Panc1 (cell line): ENCODE results near the gene KIRREL3. TPM values are rescaled to one million over a fixed set of nuclear protein-coding genes. Genes with fewer than 3 reads are reported as not detected.

ENCODE experiments used
- ATAC-seq: fragments of 200-7000 bp; cut with Tn5 transposase; 2 replicates; pipeline ENCODE4 v1.9.1; 2020; ENCODE audit warnings: mild to moderate bottlenecking, moderate library complexity
- BruUV-seq: library from RNA; stranded (reverse); fragments of 400-500 nt; replicated peaks from 2 replicates; lab custom pipeline; 2021; lab: Mats Ljungman, UMichigan
- CTCF ChIA-PET: fragments of 300-600 bp; sonication (Branson Sonifier 250); formaldehyde crosslinking; loops from one replicate; lab custom pipeline; 2022; ENCODE audit warnings: antibody characterized with exemption; lab: Charles Lee
- POLR2A ChIA-PET: fragments of 300-600 bp; sonication (Branson Sonifier 250); formaldehyde crosslinking; loops from one replicate; lab custom pipeline; 2022; ENCODE audit warnings: antibody characterized with exemption; lab: Charles Lee
- DNase-seq: peaks from one replicate; pipeline ENCODE4 v3.0.0-alpha.2; 2010; ENCODE audit warnings: low read depth, low spot score
- H3K27ac ChIP-seq: 2 replicates; pipeline ENCODE4 v1.5.1; 2011; ENCODE audit warnings: mild to moderate bottlenecking, low read length, inconsistent platforms
- H3K27me3 ChIP-seq: fragments of 200-500 bp; sonication (Bioruptor generic); 2 replicates; pipeline ENCODE4 v1.6.0; 2014; ENCODE audit warnings: low read length, inconsistent platforms; ENCODE audit not compliant: control insufficient read depth, insufficient read depth
- H3K36me3 ChIP-seq: fragments of 200-500 bp; sonication (Bioruptor generic); 2 replicates; pipeline ENCODE4 v1.5.1; 2014; ENCODE audit warnings: inconsistent platforms, mild to moderate bottlenecking, low read length, moderate library complexity; ENCODE audit not compliant: control insufficient read depth, insufficient read depth
- H3K4me1 ChIP-seq: 2 replicates; pipeline ENCODE4 v1.5.1; 2011; ENCODE audit warnings: inconsistent platforms, mild to moderate bottlenecking, low read length, moderate library complexity; ENCODE audit not compliant: control insufficient read depth, insufficient read depth
- H3K4me3 ChIP-seq, 2 experiments: 2 replicates each; pipeline ENCODE4 v1.5.1; 2011 to 2012; ENCODE audit warnings: low read depth in 2 of 2, low read length in 2 of 2, mild to moderate bottlenecking in 2 of 2, inconsistent platforms in 1 of 2, moderate library complexity in 1 of 2
- H3K9me3 ChIP-seq: fragments of 200-500 bp; sonication (Bioruptor generic); 2 replicates; pipeline ENCODE4 v1.5.1; 2014; ENCODE audit warnings: low read depth, mild to moderate bottlenecking, inconsistent platforms, low read length, moderate library complexity; ENCODE audit not compliant: control insufficient read depth, insufficient read depth
- POLR2AphosphoS5 ChIP-seq: IDR thresholded peaks from 2 replicates; pipeline ENCODE4 v1.6.1; 2012; ENCODE audit warnings: mild to moderate bottlenecking, low read depth, low read length, moderate library complexity
- SIN3A ChIP-seq: IDR thresholded peaks from 2 replicates; pipeline ENCODE4 v1.6.1; 2012; ENCODE audit warnings: low read depth, mild to moderate bottlenecking, low read length, moderate library complexity, borderline replicate concordance; ENCODE audit not compliant: insufficient read depth
- TCF7L2 ChIP-seq: IDR thresholded peaks from 2 replicates; pipeline ENCODE4 v1.6.1; 2011; ENCODE audit warnings: mild to moderate bottlenecking, low read depth, low read length, inconsistent platforms
- in situ Hi-C: cut with HindIII; loops from 2 replicates; pipeline ENCODE4 v1.10.0; 2016; ENCODE audit warnings: low sequenced_read_pairs, low pct_unique_long_range_greater_than_20kb
- intact Hi-C: fragments of 100-400 bp; cut with micrococcal nuclease; formaldehyde crosslinking; loops from one replicate; pipeline ENCODE4 v1.10.0; 2022; ENCODE audit not compliant: unreplicated experiment
- total RNA-seq: library from RNA; stranded (reverse); gene quantifications from one replicate; pipeline ENCODE4 v1.2.1, GENCODE V29; 2021; ENCODE audit not compliant: unreplicated experiment
- TF ChIP-seq, protein P1 (sequence below): fragments of 450-650 bp; IDR thresholded peaks from 2 replicates; pipeline ENCODE4 v1.5.1; 2017; ENCODE audit warnings: mild to moderate bottlenecking
- TF ChIP-seq, protein P2 (sequence below), 2 experiments: IDR thresholded peaks; 2 replicates each; pipeline ENCODE4 v1.6.1; 2011 to 2012; ENCODE audit warnings: low read depth in 2 of 2, control low read depth in 1 of 2, low read length in 1 of 2, mild to moderate bottlenecking in 1 of 2, moderate library complexity in 1 of 2; ENCODE audit not compliant: insufficient read depth in 1 of 2

KIRREL3 gene
- total RNA-seq, 1 experiment from 2014 or later, result 0.36 TPM

DNA sequence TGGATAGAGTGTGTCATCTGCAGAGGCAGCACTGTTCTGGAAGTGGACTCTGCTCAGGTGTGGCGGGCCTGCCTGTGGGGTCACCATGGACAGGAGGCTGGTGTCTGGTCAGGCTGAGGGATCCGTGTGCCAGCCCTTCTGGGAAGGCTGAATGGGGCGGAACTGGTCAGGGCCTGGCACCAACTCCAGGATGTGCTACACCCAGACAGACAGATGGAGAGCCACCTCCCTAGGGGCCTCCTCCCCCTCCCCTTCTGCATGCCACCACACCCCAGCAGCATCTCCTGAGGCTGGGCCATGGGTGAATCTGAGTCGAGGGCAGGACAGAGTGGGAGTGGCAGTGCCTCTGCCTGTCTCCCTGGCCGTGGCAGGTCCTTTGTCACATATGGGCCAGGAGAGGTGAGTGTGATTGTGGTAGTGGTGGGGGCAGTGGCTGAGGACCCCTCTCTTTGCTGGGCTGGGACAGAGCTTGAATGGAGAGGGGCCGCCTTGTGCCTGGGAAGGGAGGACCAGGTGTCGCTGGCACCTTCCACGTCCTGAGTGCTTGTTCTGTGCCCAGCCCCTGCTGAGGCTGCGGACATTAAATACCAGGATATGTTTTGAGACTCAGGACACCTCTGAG lies 616.0 kb downstream of the KIRREL3 start:
- in situ Hi-C loops (no loop called here), intact Hi-C loops (no loop called here)
- Histone ChIP-seq H3K4me3 (no peak overlapping the region), H3K27me3 (no peaks in the 10 kb centered on the region), H3K27ac (no peak overlapping the region), H3K36me3 (no peaks in the 10 kb centered on the region), H3K9me3 (no peaks in the 10 kb centered on the region), H3K4me1 (peaks cover 21% of the 10 kb centered on the region)
- no peak for DNase-seq
- CTCF ChIA-PET, result no interaction called here
- BruUV-seq, result no TSS peak
- POLR2A ChIA-PET, result no interaction called here
- ATAC-seq, result 0 out of 2 replicates have a peak, but pooled peaks have one; percentile 10
- TF ChIP-seq TCF7L2 (no peak), POLR2AphosphoS5 (no peak), SIN3A (no peak)
- TF ChIP-seq, protein P1, sequence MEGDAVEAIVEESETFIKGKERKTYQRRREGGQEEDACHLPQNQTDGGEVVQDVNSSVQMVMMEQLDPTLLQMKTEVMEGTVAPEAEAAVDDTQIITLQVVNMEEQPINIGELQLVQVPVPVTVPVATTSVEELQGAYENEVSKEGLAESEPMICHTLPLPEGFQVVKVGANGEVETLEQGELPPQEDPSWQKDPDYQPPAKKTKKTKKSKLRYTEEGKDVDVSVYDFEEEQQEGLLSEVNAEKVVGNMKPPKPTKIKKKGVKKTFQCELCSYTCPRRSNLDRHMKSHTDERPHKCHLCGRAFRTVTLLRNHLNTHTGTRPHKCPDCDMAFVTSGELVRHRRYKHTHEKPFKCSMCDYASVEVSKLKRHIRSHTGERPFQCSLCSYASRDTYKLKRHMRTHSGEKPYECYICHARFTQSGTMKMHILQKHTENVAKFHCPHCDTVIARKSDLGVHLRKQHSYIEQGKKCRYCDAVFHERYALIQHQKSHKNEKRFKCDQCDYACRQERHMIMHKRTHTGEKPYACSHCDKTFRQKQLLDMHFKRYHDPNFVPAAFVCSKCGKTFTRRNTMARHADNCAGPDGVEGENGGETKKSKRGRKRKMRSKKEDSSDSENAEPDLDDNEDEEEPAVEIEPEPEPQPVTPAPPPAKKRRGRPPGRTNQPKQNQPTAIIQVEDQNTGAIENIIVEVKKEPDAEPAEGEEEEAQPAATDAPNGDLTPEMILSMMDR, result no peak
- TF ChIP-seq, protein P2, sequence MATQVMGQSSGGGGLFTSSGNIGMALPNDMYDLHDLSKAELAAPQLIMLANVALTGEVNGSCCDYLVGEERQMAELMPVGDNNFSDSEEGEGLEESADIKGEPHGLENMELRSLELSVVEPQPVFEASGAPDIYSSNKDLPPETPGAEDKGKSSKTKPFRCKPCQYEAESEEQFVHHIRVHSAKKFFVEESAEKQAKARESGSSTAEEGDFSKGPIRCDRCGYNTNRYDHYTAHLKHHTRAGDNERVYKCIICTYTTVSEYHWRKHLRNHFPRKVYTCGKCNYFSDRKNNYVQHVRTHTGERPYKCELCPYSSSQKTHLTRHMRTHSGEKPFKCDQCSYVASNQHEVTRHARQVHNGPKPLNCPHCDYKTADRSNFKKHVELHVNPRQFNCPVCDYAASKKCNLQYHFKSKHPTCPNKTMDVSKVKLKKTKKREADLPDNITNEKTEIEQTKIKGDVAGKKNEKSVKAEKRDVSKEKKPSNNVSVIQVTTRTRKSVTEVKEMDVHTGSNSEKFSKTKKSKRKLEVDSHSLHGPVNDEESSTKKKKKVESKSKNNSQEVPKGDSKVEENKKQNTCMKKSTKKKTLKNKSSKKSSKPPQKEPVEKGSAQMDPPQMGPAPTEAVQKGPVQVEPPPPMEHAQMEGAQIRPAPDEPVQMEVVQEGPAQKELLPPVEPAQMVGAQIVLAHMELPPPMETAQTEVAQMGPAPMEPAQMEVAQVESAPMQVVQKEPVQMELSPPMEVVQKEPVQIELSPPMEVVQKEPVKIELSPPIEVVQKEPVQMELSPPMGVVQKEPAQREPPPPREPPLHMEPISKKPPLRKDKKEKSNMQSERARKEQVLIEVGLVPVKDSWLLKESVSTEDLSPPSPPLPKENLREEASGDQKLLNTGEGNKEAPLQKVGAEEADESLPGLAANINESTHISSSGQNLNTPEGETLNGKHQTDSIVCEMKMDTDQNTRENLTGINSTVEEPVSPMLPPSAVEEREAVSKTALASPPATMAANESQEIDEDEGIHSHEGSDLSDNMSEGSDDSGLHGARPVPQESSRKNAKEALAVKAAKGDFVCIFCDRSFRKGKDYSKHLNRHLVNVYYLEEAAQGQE (IDR thresholded peaks at IDR 0.05; ENCODE audit: insufficient read depth in 1 of 2, low read depth in 2 of 2, low read length in 1 of 2), result no peak

DNA sequence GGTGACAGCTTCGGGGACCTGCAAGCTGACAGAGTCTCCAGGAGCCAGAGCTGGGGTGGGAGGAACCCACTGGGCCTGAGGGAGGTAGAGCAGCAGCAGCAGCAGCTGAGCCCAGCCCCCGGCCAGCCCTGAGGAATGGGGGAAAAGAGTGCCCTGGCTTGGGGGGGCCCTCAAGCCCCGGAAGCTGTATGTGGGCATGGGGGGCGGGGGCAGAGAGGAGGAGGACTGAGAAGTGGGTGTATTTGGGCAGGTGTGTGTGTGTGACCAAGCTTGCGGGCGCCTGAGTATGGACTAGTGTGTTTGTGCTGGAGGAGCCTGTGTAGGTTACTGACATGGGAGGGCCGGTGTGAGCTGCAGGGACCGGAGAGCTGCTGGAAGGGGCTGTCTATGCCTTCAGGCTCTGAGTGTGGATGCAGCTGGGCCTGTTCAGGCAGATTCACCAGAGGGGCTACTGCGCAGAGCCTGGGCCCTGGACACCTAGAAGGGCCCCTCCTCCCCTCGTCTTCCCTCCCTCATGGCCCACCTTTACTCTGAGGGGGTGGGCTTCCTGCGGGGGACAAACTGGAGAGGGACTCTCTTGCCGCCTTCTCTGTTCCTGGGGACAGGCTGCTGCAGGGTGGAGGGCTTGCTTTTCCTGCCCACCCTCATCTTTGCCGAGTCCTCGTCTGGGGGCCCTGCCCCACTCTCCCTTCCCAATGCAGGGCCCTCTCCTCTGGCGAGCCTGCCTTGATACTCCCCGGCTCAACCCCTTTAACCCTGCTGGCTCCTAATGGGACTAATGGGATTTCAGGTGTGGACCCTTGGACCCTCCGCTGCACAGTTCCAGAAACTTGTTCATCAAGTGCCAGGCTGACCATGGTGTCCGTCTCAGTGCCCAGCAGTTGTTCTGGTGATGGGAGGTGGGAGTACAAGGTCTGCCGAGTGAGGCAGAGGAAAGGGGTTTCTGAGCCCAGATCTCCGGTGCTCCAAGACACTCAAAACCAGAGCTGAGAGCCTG lies 616.9 kb downstream of the KIRREL3 start:
- intact Hi-C loops, result no loop called here
- CTCF ChIA-PET, result interaction anchor here (0.6 kb wide), 1 partner anchor 461 kb away, joined by 10 read pairs; no protein-coding TSS in a partner anchor

More for the DNA sequence above, 616.9 kb downstream of the KIRREL3 start:
- peaks cover 21% of the 10 kb centered on the region for H3K4me1 ChIP-seq
- no peaks in the 10 kb centered on the region for H3K27me3 ChIP-seq
- BruUV-seq, result no TSS peak
- ATAC-seq (peak; percentile 46), DNase-seq (no peak)
- POLR2A ChIA-PET, result no interaction called here
- in situ Hi-C loops, result no loop called here
- no peak overlapping the region for H3K27ac ChIP-seq
- H3K9me3 ChIP-seq, result no peaks in the 10 kb centered on the region
- TF ChIP-seq TCF7L2 (no peak), POLR2AphosphoS5 (no peak), SIN3A (no peak)
- TF ChIP-seq, protein P2 (IDR thresholded peaks at IDR 0.05; ENCODE audit: insufficient read depth in 1 of 2, low read depth in 2 of 2, low read length in 1 of 2), result no peak
- TF ChIP-seq, protein P1, result no peak
- no peaks in the 10 kb centered on the region for H3K36me3 ChIP-seq
- H3K4me3 ChIP-seq, result no peak overlapping the region
